K562 (cell line): ENCODE data around the gene ZMYM2. TPM values are rescaled to one million over a fixed set of nuclear protein-coding genes. Genes with fewer than 3 reads are reported as not detected.

Experiments
- ATAC-seq: fragments of 200-7000 bp; cut with Tn5 transposase; 3 replicates; pipeline ENCODE4 v1.9.1; 2020; ENCODE audit warnings: moderate library complexity
- BruUV-seq: library from RNA; stranded (reverse); fragments of 400-500 nt; replicated peaks from 2 replicates; lab custom pipeline; 2021; lab: Mats Ljungman, UMichigan
- CTCF ChIA-PET: fragments of 300-600 bp; formaldehyde crosslinking; extraction: SDS; loops from one replicate; lab custom pipeline; 2021; ENCODE audit warnings: low intra/inter-chr PET ratio; lab: Yijun Ruan, JAX
- POLR2A ChIA-PET: fragments of 300-600, 350-650 bp; sonication (Branson Sonifier 250); formaldehyde crosslinking; extraction: SDS; loops from one replicate; lab custom pipeline; 2021; ENCODE audit warnings: antibody characterized with exemption, inconsistent platforms; lab: Yijun Ruan, JAX
- DNase-seq, 4 experiments: peaks; one replicate each; pipeline versions ENCODE4 v3.0.0 to v3.0.0-alpha.2; 2011 to 2018; ENCODE audit warnings: low spot score in 3 of 4, mixed read lengths in 3 of 4; ENCODE audit errors: extremely low read depth in 1 of 4
- FAIRE-seq: peaks from 2 replicates; lab custom pipeline; 2011; peaks lifted over from hg19 to GRCh38; lab: Jason Lieb, UNC
- H2AFZ ChIP-seq: 2 replicates; pipeline ENCODE4 v1.6.0; 2011; ENCODE audit warnings: low read depth, low read length, control low read depth, inconsistent platforms
- H3K27ac ChIP-seq: fragments of 200-600 bp; 3 replicates; pipeline ENCODE4 v1.8.0; 2011; ENCODE audit warnings: low read depth, mild to moderate bottlenecking, control low read depth, inconsistent platforms, low read length, moderate library complexity, mixed read lengths; ENCODE audit errors: extremely low read depth
- H3K27me3 ChIP-seq, 2 experiments: fragments of 300-600 bp in 1 of 2; 2 replicates in 1 of 2; 3 replicates in 1 of 2; pipeline versions ENCODE4 v1.6.0 to v1.8.0; 2011; ENCODE audit warnings: inconsistent platforms in 2 of 2, low read length in 2 of 2, mild to moderate bottlenecking in 1 of 2, mixed read lengths in 1 of 2, moderate library complexity in 1 of 2; ENCODE audit not compliant: control insufficient read depth in 2 of 2, insufficient read depth in 2 of 2
- H3K36me3 ChIP-seq: fragments of 300-600 bp; 3 replicates; pipeline ENCODE4 v1.8.0; 2011; ENCODE audit warnings: mild to moderate bottlenecking, low read length, inconsistent platforms; ENCODE audit not compliant: control insufficient read depth, insufficient read depth
- H3K4me1 ChIP-seq, 2 experiments: fragments of 200-600 bp in 1 of 2; replicated peaks in 1 of 2; 2 replicates in 1 of 2; 3 replicates in 1 of 2; pipeline versions ENCODE4 v1.5.1 to v1.8.0; 2011; ENCODE audit warnings: inconsistent platforms in 2 of 2, low read length in 2 of 2, mild to moderate bottlenecking in 1 of 2, mixed read lengths in 1 of 2, moderate library complexity in 1 of 2; ENCODE audit not compliant: control insufficient read depth in 2 of 2, insufficient read depth in 2 of 2
- H3K4me2 ChIP-seq: 2 replicates; pipeline ENCODE4 v1.6.1; 2011; ENCODE audit warnings: low read length, control low read depth, inconsistent platforms, mixed read lengths; ENCODE audit not compliant: insufficient read depth
- H3K4me3 ChIP-seq: fragments of 200-600 bp; sonication (generic), shearing (Covaris generic); 2 replicates; pipeline ENCODE4 v1.5.1; 2016; ENCODE audit warnings: control low read depth, inconsistent platforms
- H3K79me2 ChIP-seq: fragments of 200-600 bp; 3 replicates; pipeline ENCODE4 v1.8.0; 2011; ENCODE audit warnings: low read length, inconsistent platforms; ENCODE audit not compliant: control insufficient read depth, insufficient read depth
- H3K9ac ChIP-seq, 2 experiments: 2 replicates each; pipeline versions ENCODE4 v1.6.0 to v1.6.1; 2011; ENCODE audit warnings: low read depth in 2 of 2, low read length in 2 of 2, control low read depth in 1 of 2, inconsistent platforms in 1 of 2, mild to moderate bottlenecking in 1 of 2, mixed read lengths in 1 of 2; ENCODE audit not compliant: insufficient read depth in 1 of 2
- H3K9me1 ChIP-seq: one replicate; pipeline ENCODE4 v1.6.0; 2011; ENCODE audit warnings: inconsistent platforms, mild to moderate bottlenecking, low read length, moderate library complexity; ENCODE audit not compliant: control insufficient read depth, insufficient read depth
- H3K9me3 ChIP-seq: replicated peaks from 2 replicates; pipeline ENCODE4 v1.5.1; 2011; ENCODE audit warnings: low read depth, low read length, inconsistent platforms; ENCODE audit not compliant: control insufficient read depth, insufficient read depth
- H4K20me1 ChIP-seq: replicated peaks from 2 replicates; pipeline ENCODE4 v1.6.1; 2011; ENCODE audit warnings: low read length, inconsistent platforms, mixed read lengths; ENCODE audit not compliant: control insufficient read depth, insufficient read depth
- ATF3 ChIP-seq, 2 experiments: fragments of 450-650 bp in 1 of 2; sonication (generic) in 1 of 2; formaldehyde crosslinking in 1 of 2; IDR thresholded peaks in 1 of 2; conservative IDR thresholded peaks in 1 of 2; 2 replicates each; pipeline versions ENCODE4 v1.6.1 to v1.8.1; 2016 to 2023; ENCODE audit warnings: mild to moderate bottlenecking in 2 of 2, moderate library complexity in 2 of 2, inconsistent platforms in 1 of 2, missing genetic modification reagents in 1 of 2
- CEBPB ChIP-seq: fragments of 450-650 bp; IDR thresholded peaks from 2 replicates; pipeline ENCODE4 v1.6.1; 2016; ENCODE audit warnings: missing genetic modification characterization, missing compliant biosample characterization
- CREB3 ChIP-seq: fragments of 450-650 bp; conservative IDR thresholded peaks from 2 replicates; pipeline ENCODE4 v1.6.1; 2016; ENCODE audit warnings: missing genetic modification characterization, low read depth, mild to moderate bottlenecking, missing compliant biosample characterization, moderate library complexity
- E4F1 ChIP-seq: fragments of 250-450 bp; sonication (Bioruptor Pico); IDR thresholded peaks from 2 replicates; pipeline ENCODE4 v1.5.0; 2021; ENCODE audit warnings: mild to moderate bottlenecking, borderline replicate concordance
- FIP1L1 ChIP-seq: fragments of 200-400 bp; formaldehyde crosslinking; IDR thresholded peaks from 2 replicates; pipeline ENCODE4 v1.6.1; 2018; ENCODE audit warnings: mild to moderate bottlenecking, low read depth, low read length; ENCODE audit not compliant: poor library complexity, severe bottlenecking
- FOXA3 ChIP-seq, 2 experiments: fragments of 450-650 bp in 1 of 2; sonication (generic) in 1 of 2; formaldehyde crosslinking; IDR thresholded peaks in 1 of 2; conservative IDR thresholded peaks in 1 of 2; 2 replicates each; pipeline versions ENCODE4 v1.4.0 to v1.8.0; 2020 to 2022; ENCODE audit warnings: mild to moderate bottlenecking in 2 of 2, missing genetic modification reagents in 1 of 2
- RBM34 ChIP-seq: fragments of 200-400 bp; formaldehyde crosslinking; IDR thresholded peaks from 2 replicates; pipeline ENCODE4 v1.6.1; 2018; ENCODE audit warnings: low read length, borderline replicate concordance; ENCODE audit not compliant: insufficient read depth
- SIX5 ChIP-seq, 2 experiments: IDR thresholded peaks; 2 replicates each; pipeline ENCODE4 v1.6.1; 2011; ENCODE audit warnings: low read length in 2 of 2, borderline replicate concordance in 1 of 2, low read depth in 1 of 2, mild to moderate bottlenecking in 1 of 2, moderate library complexity in 1 of 2; ENCODE audit not compliant: insufficient read depth in 1 of 2
- THRAP3 ChIP-seq: fragments of 450-650 bp; IDR thresholded peaks from 2 replicates; pipeline ENCODE4 v1.6.1; 2016; ENCODE audit warnings: mild to moderate bottlenecking, inconsistent platforms, borderline replicate concordance
- ZNF3 ChIP-seq: fragments of 250-450 bp; sonication (Bioruptor Pico); IDR thresholded peaks from 2 replicates; pipeline ENCODE4 v1.5.0; 2021; ENCODE audit warnings: mild to moderate bottlenecking, moderate library complexity
- WGBS: fragments of 100-300 bp; shearing (Covaris generic); methylation state at CpG from one replicate; pipeline ENCODE4 v1.1.6; 2016; ENCODE audit warnings: low coverage, mixed read lengths; ENCODE audit not compliant: insufficient coverage; ENCODE audit errors: missing lambda C conversion rate; 5-methylcytosine and 5-hydroxymethylcytosine counted together
- in situ Hi-C: fragments of 300-500 bp; cut with MboI; formaldehyde crosslinking; loops from 4 replicates; pipeline ENCODE4 v1.15.0; 2018; ENCODE audit warnings: inconsistent platforms, mixed read lengths
- intact Hi-C: fragments of 100-400 bp; cut with micrococcal nuclease; formaldehyde crosslinking; loops from 2 replicates; pipeline ENCODE4 v1.14.2; 2022
- polyA plus RNA-seq, 8 experiments: library from polyadenylated mRNA; depleted of rRNA in 4 of 8; stranded (reverse) in 5 of 8; unstranded in 3 of 8; fragments of >200 nt; fragmentation: Nextera tagmentation in 2 of 8; fragmentation: Illumina TruSeq in 1 of 8; extraction: Ambion mirVana in 2 of 8; extraction: Trizol in 1 of 8; gene quantifications; 2 replicates each; pipeline versions ENCODE4 v1.2.1 to v1.2.3, GENCODE V29; 2011 to 2014; ENCODE audit warnings: inconsistent platforms in 1 of 8, missing spikeins in 1 of 8
- total RNA-seq, 7 experiments: library from RNA; depleted of rRNA in 6 of 7; stranded (reverse); fragments of >200 nt in 6 of 7; fragmentation: Illumina TruSeq in 2 of 7; extraction: Trizol in 2 of 7; gene quantifications; 2 replicates each; pipeline versions ENCODE4 v1.2.1 to v1.2.3, GENCODE V29; 2011 to 2021; ENCODE audit warnings: low replicate concordance in 1 of 7

ZMYM2 gene
- total and polyA plus RNA-seq, 9 of the 15 experiments (the other 6 are each of a cell fraction or from before 2014, with no cell fraction given): 5.0 to 48.8 (median 26.8) TPM

- H3K9me1 ChIP-seq: no peaks in the 10 kb centered on the region
- FAIRE-seq (no peak), ATAC-seq (no peak), DNase-seq (no peak)
- TF ChIP-seq E4F1: no peak
- H3K9ac ChIP-seq: no peak overlapping the region
- H2AFZ ChIP-seq: no peak overlapping the region
- POLR2A ChIA-PET: no interaction called here
- H3K79me2 ChIP-seq: no peaks in the 10 kb centered on the region
- H3K36me3 ChIP-seq: peaks cover 21% of the 10 kb centered on the region; the same call in 2 of the 3 replicates
- no peak overlapping the region for H3K4me3 ChIP-seq
- no peak overlapping the region for H3K4me2 ChIP-seq
- no peaks in the 10 kb centered on the region for H4K20me1 ChIP-seq
- no peaks in the 10 kb centered on the region for H3K27me3 ChIP-seq
- in situ Hi-C loops: no loop called here
- CTCF ChIA-PET: no interaction called here
- no peaks in the 10 kb centered on the region for H3K4me1 ChIP-seq
- no peaks in the 10 kb centered on the region for H3K9me3 ChIP-seq
- WGBS: 73% methylated on average over 2 of the region's 2 CpGs
- no TSS peak for BruUV-seq
- intact Hi-C loops: no loop called here
- no peak overlapping the region for H3K27ac ChIP-seq
These were observed 95.4 kb downstream of the ZMYM2 start for GRCh38 chr13:20053891-20054290.

- Histone ChIP-seq H3K9me1 (no peaks in the 10 kb centered on the region), H3K9me3 (no peaks in the 10 kb centered on the region), H3K27me3 (no peaks in the 10 kb centered on the region), H2AFZ (no peak overlapping the region), H3K4me1 (no peaks in the 10 kb centered on the region), H3K4me3 (no peak overlapping the region), H3K9ac (no peak overlapping the region), H3K27ac (no peak overlapping the region), H3K36me3 (peaks cover 26% of the 10 kb centered on the region; the same call in 2 of the 3 replicates), H3K4me2 (no peak overlapping the region), H4K20me1 (no peaks in the 10 kb centered on the region), H3K79me2 (no peaks in the 10 kb centered on the region)
- BruUV-seq: no TSS peak
- in situ Hi-C loops: no loop called here
- no peak for FAIRE-seq
- POLR2A ChIA-PET: no interaction called here
- intact Hi-C loops: no loop called here
- DNase-seq: no peak
- ATAC-seq: no peak
- 92% methylated on average over 2 of the region's 2 CpGs for WGBS
- CTCF ChIA-PET: no interaction called here
- TF ChIP-seq RBM34: no peak
- TF ChIP-seq FIP1L1: no peak
- TF ChIP-seq THRAP3: no peak
- TF ChIP-seq ZNF3 (CRISPR knock-in tag): no peak
- no peak for TF ChIP-seq CREB3 (tag)
- TF ChIP-seq ATF3 (IDR thresholded peaks at IDR 0.05): no peak
- TF ChIP-seq ATF3 (CRISPR knock-in tag; conservative IDR thresholded peaks at IDR 0.05): no peak
- TF ChIP-seq FOXA3 (CRISPR knock-in tag; conservative IDR thresholded peaks at IDR 0.05 in 1 of 2, IDR thresholded peaks at IDR 0.05 in 1 of 2): no peak
- no peak for TF ChIP-seq CEBPB
- TF ChIP-seq SIX5 (IDR thresholded peaks at IDR 0.05; ENCODE audit: borderline replicate concordance in 1 of 2, insufficient read depth in 1 of 2, low read depth in 1 of 2, low read length in 2 of 2): no peak
These were observed 96.1 kb downstream of the ZMYM2 start for GRCh38 chr13:20054586-20054985.
